ENCODE results near the gene ZBED2.
A peak's percentile ranks its signal among the peaks of the same experiment; 100 is the strongest.
"Not testable (repeated sequence)": the region's sequence is repeated elsewhere in the genome, so short reads cannot be mapped to it uniquely, and the experiment has no call there.

ZBED2 gene

GRCh38 chr3:111570404-111571030 lies 24.6 kb downstream of the ZBED2 start:
- DNase-seq, result no peak

- no peak for DNase-seq
Observed at GRCh38 chr3:111568911-111569310, 26.2 kb downstream of the ZBED2 start.

- no peak for DNase-seq
Observed at GRCh38 chr3:111568355-111568754, 26.8 kb downstream of the ZBED2 start.

- peak; percentile 12 for DNase-seq
Observed at GRCh38 chr3:111566844-111567243, 28.3 kb downstream of the ZBED2 start.

- DNase-seq, result not testable (repeated sequence)
Observed at GRCh38 chr3:111561902-111562301, 33.2 kb downstream of the ZBED2 start.

GRCh38 chr3:111548756-111549155 lies 46.4 kb downstream of the ZBED2 start:
- DNase-seq, result no peak

- no peak for DNase-seq
Observed at GRCh38 chr3:111548092-111548491, 47.1 kb downstream of the ZBED2 start.

- peak; percentile 63 for DNase-seq
Observed at GRCh38 chr3:111547631-111548030, 47.5 kb downstream of the ZBED2 start.

- no peak for DNase-seq
Observed at GRCh38 chr3:111545349-111545748, 49.8 kb downstream of the ZBED2 start.
